K562 treated with DMSO at 1 percent for 12 hours (cell line): ENCODE measurements around the gene RHOG. TPM values are rescaled to one million over a fixed set of nuclear protein-coding genes. Genes with fewer than 3 reads are reported as not detected.

ENCODE experiments used
- total RNA-seq: library from RNA; unstranded; fragments of 300-600 nt; gene quantifications from 2 replicates; pipeline ENCODE4 v1.2.3, GENCODE V29; 2022; ENCODE audit not compliant: insufficient read depth

RHOG gene
- 174 and 175 TPM in 2 replicates for total RNA-seq

DNA sequence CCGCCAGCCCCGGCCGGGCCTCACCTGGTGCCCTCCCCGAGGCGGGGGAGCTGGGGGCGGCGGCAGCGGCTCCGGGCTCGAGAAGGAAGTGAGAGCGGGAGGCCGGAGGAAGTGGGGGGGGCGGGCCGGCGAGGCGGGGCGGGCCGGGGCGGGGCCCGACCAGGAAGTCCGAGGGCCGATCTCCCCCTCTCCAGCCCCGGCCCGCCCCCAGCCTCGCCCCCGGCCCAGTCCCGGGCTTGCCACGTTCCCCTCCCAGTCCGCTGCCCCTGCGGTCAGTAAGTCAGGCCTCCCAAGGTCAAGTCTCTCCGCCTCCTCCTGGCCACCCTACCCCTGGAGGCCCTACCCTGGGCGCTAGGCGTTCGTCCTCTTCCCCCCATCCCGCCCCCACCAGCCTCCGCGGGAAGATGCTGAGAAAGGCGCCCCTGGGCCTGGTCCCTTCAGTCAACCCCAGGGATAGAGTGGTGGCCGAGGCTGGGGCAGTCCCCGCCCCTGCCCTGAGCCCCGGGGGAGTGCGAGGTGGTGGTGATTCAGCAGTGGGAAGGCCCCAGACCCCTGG is at the start of gene RHOG:
Gene RHOG, minus strand, starts transcription at position 90 of the 556 bp plus-strand sequence. CDS start 12,821 bp downstream, outside the sequence.

GRCh38 chr11:3854977-3855807 is 14.4 kb upstream of the RHOG start, which contains the start of gene STIM1:
Gene STIM1 (plus strand): TSS chr11:3855664. CDS start chr11:3856271, 607 bp downstream.

GRCh38 chr11:3807909-3808860 is 32.6 kb downstream of the RHOG start, which contains the start of gene PGAP2:
Gene PGAP2 (plus strand): TSS chr11:3808560. CDS start chr11:3811260, 2,700 bp downstream.

DNA sequence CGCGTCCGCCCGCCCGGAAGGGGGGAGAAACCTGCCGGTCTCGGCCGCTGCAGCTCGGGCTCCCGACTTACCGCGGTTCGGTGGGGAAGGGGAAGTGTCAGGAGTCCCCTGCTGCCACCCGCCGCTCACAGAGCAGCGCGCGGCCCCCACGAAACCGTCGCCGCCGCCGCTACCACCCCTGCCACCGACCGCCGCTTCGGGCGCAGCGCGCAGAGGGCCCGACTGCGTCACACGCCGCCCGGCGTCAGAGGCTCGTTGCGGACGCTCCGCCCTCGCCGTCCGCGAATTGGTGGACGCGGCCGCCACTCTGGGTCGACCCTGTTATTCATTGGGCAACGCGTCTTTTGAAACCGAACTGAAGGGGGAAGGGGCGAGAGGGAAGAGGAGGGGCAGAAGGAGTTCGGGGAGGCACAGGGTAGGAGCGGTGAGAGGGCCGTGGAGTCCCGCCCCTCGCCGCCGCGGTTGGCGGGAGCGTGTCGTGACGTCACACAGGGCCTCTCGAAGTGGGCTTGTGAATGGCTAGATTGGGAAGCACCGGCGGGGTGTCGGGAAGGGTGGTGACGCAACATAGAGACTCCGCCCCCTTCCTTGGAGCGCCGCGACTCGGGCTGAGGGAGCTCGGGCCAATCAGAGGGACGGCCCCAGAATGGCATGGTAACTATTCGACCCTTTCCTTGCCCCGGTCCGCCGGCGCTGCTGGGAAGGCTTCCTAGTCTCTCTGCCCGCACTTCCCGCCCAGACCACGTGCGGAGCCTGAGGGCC is 43.2 kb downstream of the RHOG start, which contains the start of gene NUP98:
Gene NUP98, minus strand, starts transcription at position 226 of the 762 bp plus-strand sequence. CDS start 15,437 bp downstream, outside the sequence.

Other genes with a start within 250 kb of the RHOG start
- gene ART5, start 199.0 kb downstream of the RHOG start, total RNA-seq = not detected in 2 replicates
- not detected in 2 replicates for gene ART1, start 195.8 kb downstream of the RHOG start, total RNA-seq
- 3.0 TPM in 2 replicates for gene CHRNA10, start 169.6 kb downstream of the RHOG start, total RNA-seq
- 32.5 and 93.1 TPM in 2 replicates for gene NUP98, start 43.4 kb downstream of the RHOG start, total RNA-seq
- gene PGAP2, start 32.4 kb downstream of the RHOG start, total RNA-seq = 29.7 and 32.5 TPM in 2 replicates
- 27.7 and 59.5 TPM in 2 replicates for gene STIM1, start 14.7 kb upstream of the RHOG start, total RNA-seq